GM13976 (cell line): ENCODE results near the gene SLC19A1.
"Not testable (repeated sequence)": the region's sequence is repeated elsewhere in the genome, so short reads cannot be mapped to it uniquely, and the experiment has no call there.

Source experiments
- DNase-seq: peaks from one replicate; pipeline ENCODE4 v3.0.0; 2012; ENCODE audit warnings: low spot score
- CTCF ChIP-seq: IDR thresholded peaks from 2 replicates; pipeline ENCODE4 v1.5.1; 2012; ENCODE audit warnings: borderline replicate concordance, mild to moderate bottlenecking; ENCODE audit not compliant: insufficient read depth; ENCODE audit errors: extremely low read depth, missing control alignments, control extremely low read depth
- in situ Hi-C: fragments of 300-500 bp; cut with MboI; formaldehyde crosslinking; loops from one replicate; pipeline ENCODE4 v1.12.0; 2022; ENCODE audit warnings: low sequenced_read_pairs, mixed read lengths, inconsistent platforms; ENCODE audit not compliant: unreplicated experiment

Gene SLC19A1

GRCh38 chr21:45572783-45573451, 30.7 kb upstream of the SLC19A1 start:
- TF ChIP-seq CTCF, result no peak
- in situ Hi-C loops, result no loop called here

GRCh38 chr21:45572231-45572630, 30.0 kb upstream of the SLC19A1 start:
- TF ChIP-seq CTCF, result no peak
- in situ Hi-C loops, result no loop called here
- DNase-seq, result no peak

More at GRCh38 chr21:45572783-45573451, 30.7 kb upstream of the SLC19A1 start:
- no peak for DNase-seq

GRCh38 chr21:45571641-45572040, 29.4 kb upstream of the SLC19A1 start:
- in situ Hi-C loops, result no loop called here
- no peak for TF ChIP-seq CTCF
- DNase-seq, result no peak

GRCh38 chr21:45570826-45571601, 28.8 kb upstream of the SLC19A1 start:
- TF ChIP-seq CTCF, result no peak
- in situ Hi-C loops, result no loop called here
- DNase-seq, result no peak

GRCh38 chr21:45570071-45570470, 27.8 kb upstream of the SLC19A1 start:
- no peak for TF ChIP-seq CTCF
- in situ Hi-C loops, result no loop called here
- no peak for DNase-seq

GRCh38 chr21:45568383-45568782, 26.1 kb upstream of the SLC19A1 start:
- in situ Hi-C loops, result no loop called here
- TF ChIP-seq CTCF, result no peak
- no peak for DNase-seq

- DNase-seq, in situ Hi-C loops: not testable (repeated sequence)
Observed at GRCh38 chr21:45564137-45564536, 21.9 kb upstream of the SLC19A1 start.
